IPS-20b (cell line): ENCODE measurements around the gene ZMIZ2.
"Not testable (repeated sequence)": the region's sequence is repeated elsewhere in the genome, so short reads cannot be mapped to it uniquely, and the experiment has no call there.

Experiments
- H3K27ac ChIP-seq: one replicate; pipeline ENCODE4 v1.5.1; 2013; ENCODE audit warnings: low read length
- H3K27me3 ChIP-seq: 2 replicates; pipeline ENCODE4 v1.6.1; 2013; ENCODE audit warnings: mild to moderate bottlenecking, low read length, inconsistent platforms; ENCODE audit not compliant: insufficient read depth
- H3K36me3 ChIP-seq: 2 replicates; pipeline ENCODE4 v1.6.1; 2013; ENCODE audit warnings: low read depth, mild to moderate bottlenecking, inconsistent platforms, low read length, moderate library complexity; ENCODE audit not compliant: insufficient read depth
- H3K4me1 ChIP-seq: 2 replicates; pipeline ENCODE4 v1.6.1; 2013; ENCODE audit warnings: mild to moderate bottlenecking, control low read depth, inconsistent platforms, low read length, moderate library complexity; ENCODE audit not compliant: insufficient read depth
- H3K4me3 ChIP-seq: 2 replicates; pipeline ENCODE4 v1.5.1; 2013; ENCODE audit warnings: mild to moderate bottlenecking, low read length, inconsistent platforms
- H3K9ac ChIP-seq: 2 replicates; pipeline ENCODE4 v1.6.1; 2013; ENCODE audit warnings: low read depth, mild to moderate bottlenecking, inconsistent platforms, low read length, moderate library complexity
- H3K9me3 ChIP-seq: 2 replicates; pipeline ENCODE4 v1.6.1; 2013; ENCODE audit warnings: mild to moderate bottlenecking, low read depth, low read length, inconsistent platforms; ENCODE audit not compliant: insufficient read depth

The ZMIZ2 gene

GRCh38 chr7:44748045-44748947 lies at the start of gene ZMIZ2:
Gene ZMIZ2, plus strand, starts transcription at chr7:44748847. Its CDS starts 7,403 bp downstream, at chr7:44756250.
- H3K9ac ChIP-seq: peak within 1 kb of the TSS; percentile 81; the same call in 1 of the 2 replicates
- H3K27ac ChIP-seq: no peak within 1 kb of the TSS
- H3K4me1 ChIP-seq: peaks cover 9% of the 10 kb centered on the region
- peak within 1 kb of the TSS; percentile 85 for H3K4me3 ChIP-seq
- no peaks in the 10 kb centered on the region for H3K9me3 ChIP-seq
- H3K36me3 ChIP-seq: peaks cover 13% of the 10 kb centered on the region
- no peaks in the 10 kb centered on the region for H3K27me3 ChIP-seq

- peaks cover 71% of the 10 kb centered on the region for H3K36me3 ChIP-seq
- not testable (repeated sequence) for H3K27me3 ChIP-seq
Observed at GRCh38 chr7:44699598-44699997, 49.0 kb upstream of the ZMIZ2 start.

GRCh38 chr7:44700322-44700721 lies 48.3 kb upstream of the ZMIZ2 start:
- Histone ChIP-seq H3K36me3 (peaks cover 67% of the 10 kb centered on the region), H3K4me1 (no peaks in the 10 kb centered on the region), H3K27me3 (no peaks in the 10 kb centered on the region), H3K9me3 (no peaks in the 10 kb centered on the region), H3K27ac (no peak overlapping the region), H3K9ac (no peak overlapping the region), H3K4me3 (no peak overlapping the region)

More at GRCh38 chr7:44699598-44699997, 49.0 kb upstream of the ZMIZ2 start:
- not testable (repeated sequence) for H3K4me3 ChIP-seq, H3K4me1 ChIP-seq, H3K9ac ChIP-seq, H3K9me3 ChIP-seq, H3K27ac ChIP-seq

GRCh38 chr7:44703391-44703790 lies 45.3 kb upstream of the ZMIZ2 start:
- H3K36me3 ChIP-seq: peaks cover 53% of the 10 kb centered on the region
- H3K27me3 ChIP-seq, H3K9ac ChIP-seq, H3K9me3 ChIP-seq, H3K4me1 ChIP-seq, H3K4me3 ChIP-seq, H3K27ac ChIP-seq: not testable (repeated sequence)

- Histone ChIP-seq H3K4me1 (no peaks in the 10 kb centered on the region), H3K27ac (no peak overlapping the region), H3K27me3 (no peaks in the 10 kb centered on the region), H3K36me3 (peaks cover 52% of the 10 kb centered on the region), H3K9me3 (no peaks in the 10 kb centered on the region), H3K4me3 (no peak overlapping the region), H3K9ac (no peak overlapping the region)
Observed at GRCh38 chr7:44703921-44704320, 44.7 kb upstream of the ZMIZ2 start.

GRCh38 chr7:44705434-44705833 lies 43.2 kb upstream of the ZMIZ2 start:
- Histone ChIP-seq H3K36me3 (peaks cover 51% of the 10 kb centered on the region), H3K4me3 (no peak overlapping the region), H3K27ac (no peak overlapping the region), H3K9ac (no peak overlapping the region), H3K4me1 (no peaks in the 10 kb centered on the region), H3K9me3 (no peaks in the 10 kb centered on the region), H3K27me3 (no peaks in the 10 kb centered on the region)

GRCh38 chr7:44706788-44707557 lies 41.7 kb upstream of the ZMIZ2 start:
- Histone ChIP-seq H3K4me3 (no peak overlapping the region), H3K27me3 (no peaks in the 10 kb centered on the region), H3K27ac (no peak overlapping the region), H3K9ac (no peak overlapping the region), H3K9me3 (no peaks in the 10 kb centered on the region), H3K4me1 (no peaks in the 10 kb centered on the region), H3K36me3 (peaks cover 41% of the 10 kb centered on the region)

- H3K9me3 ChIP-seq: no peaks in the 10 kb centered on the region
- no peaks in the 10 kb centered on the region for H3K27me3 ChIP-seq
- no peaks in the 10 kb centered on the region for H3K4me1 ChIP-seq
- H3K36me3 ChIP-seq: peaks cover 38% of the 10 kb centered on the region
- no peak overlapping the region for H3K27ac ChIP-seq
- no peak overlapping the region for H3K4me3 ChIP-seq
- no peak overlapping the region for H3K9ac ChIP-seq
Observed at GRCh38 chr7:44707558-44708230, 41.0 kb upstream of the ZMIZ2 start.

GRCh38 chr7:44709011-44709915 lies 39.4 kb upstream of the ZMIZ2 start:
- Histone ChIP-seq H3K9me3 (no peaks in the 10 kb centered on the region), H3K27ac (no peak overlapping the region), H3K36me3 (peaks cover 27% of the 10 kb centered on the region), H3K9ac (no peak overlapping the region), H3K4me3 (no peak overlapping the region), H3K4me1 (no peaks in the 10 kb centered on the region), H3K27me3 (no peaks in the 10 kb centered on the region)

- Histone ChIP-seq H3K27me3 (no peaks in the 10 kb centered on the region), H3K9me3 (no peaks in the 10 kb centered on the region), H3K9ac (no peak overlapping the region), H3K36me3 (peaks cover 27% of the 10 kb centered on the region), H3K27ac (no peak overlapping the region), H3K4me3 (no peak overlapping the region), H3K4me1 (no peaks in the 10 kb centered on the region)
Observed at GRCh38 chr7:44709945-44710596, 38.6 kb upstream of the ZMIZ2 start.
